Measurements from ENCODE around the gene PANK2. TPM values are rescaled to one million over a fixed set of nuclear protein-coding genes. Genes with fewer than 3 reads are reported as not detected.
"Not testable (repeated sequence)": the region's sequence is repeated elsewhere in the genome, so short reads cannot be mapped to it uniquely, and the experiment has no call there.

PANK2 gene
- total RNA-seq, 1 donor from 2014 or later: 39.7 TPM

DNA sequence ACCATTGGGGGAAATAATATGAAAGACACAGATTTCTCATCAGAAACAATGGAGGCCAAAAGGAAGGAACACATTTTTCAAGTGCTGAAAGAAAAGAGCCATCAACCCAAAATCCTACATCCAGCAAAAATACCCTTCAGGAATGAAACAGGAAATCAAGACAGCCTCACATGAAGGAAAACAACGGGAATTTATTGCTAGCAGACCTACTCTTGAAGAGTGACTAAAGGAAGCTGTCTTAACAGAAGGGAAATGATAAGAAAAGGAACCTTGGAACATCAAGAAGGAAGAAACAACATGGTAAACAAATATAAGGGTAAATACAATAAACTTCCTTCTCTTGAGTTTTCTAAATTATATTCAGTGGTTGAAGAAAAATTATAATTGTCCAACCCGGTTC lies 82.0 kb downstream of the PANK2 start:
- H3K4me3 Mint-ChIP-seq (ENCODE audit: unreplicated experiment): no peak overlapping the region
- H3K36me3 Mint-ChIP-seq (ENCODE audit: low read depth): peaks cover 4% of the 10 kb centered on the region
- no peaks in the 10 kb centered on the region for H3K9me3 Mint-ChIP-seq (ENCODE audit: low read depth)
- peaks cover 12% of the 10 kb centered on the region for H3K4me1 Mint-ChIP-seq (ENCODE audit: low read depth)
- no peak overlapping the region for H3K27ac Mint-ChIP-seq (ENCODE audit: unreplicated experiment)
- TF ChIP-seq, protein P1, sequence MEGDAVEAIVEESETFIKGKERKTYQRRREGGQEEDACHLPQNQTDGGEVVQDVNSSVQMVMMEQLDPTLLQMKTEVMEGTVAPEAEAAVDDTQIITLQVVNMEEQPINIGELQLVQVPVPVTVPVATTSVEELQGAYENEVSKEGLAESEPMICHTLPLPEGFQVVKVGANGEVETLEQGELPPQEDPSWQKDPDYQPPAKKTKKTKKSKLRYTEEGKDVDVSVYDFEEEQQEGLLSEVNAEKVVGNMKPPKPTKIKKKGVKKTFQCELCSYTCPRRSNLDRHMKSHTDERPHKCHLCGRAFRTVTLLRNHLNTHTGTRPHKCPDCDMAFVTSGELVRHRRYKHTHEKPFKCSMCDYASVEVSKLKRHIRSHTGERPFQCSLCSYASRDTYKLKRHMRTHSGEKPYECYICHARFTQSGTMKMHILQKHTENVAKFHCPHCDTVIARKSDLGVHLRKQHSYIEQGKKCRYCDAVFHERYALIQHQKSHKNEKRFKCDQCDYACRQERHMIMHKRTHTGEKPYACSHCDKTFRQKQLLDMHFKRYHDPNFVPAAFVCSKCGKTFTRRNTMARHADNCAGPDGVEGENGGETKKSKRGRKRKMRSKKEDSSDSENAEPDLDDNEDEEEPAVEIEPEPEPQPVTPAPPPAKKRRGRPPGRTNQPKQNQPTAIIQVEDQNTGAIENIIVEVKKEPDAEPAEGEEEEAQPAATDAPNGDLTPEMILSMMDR (IDR thresholded peaks at IDR 0.05): no peak
- no peak for DNase-seq (ENCODE audit: low spot score)
- no peaks in the 10 kb centered on the region for H3K27me3 Mint-ChIP-seq (ENCODE audit: low read depth)

DNA sequence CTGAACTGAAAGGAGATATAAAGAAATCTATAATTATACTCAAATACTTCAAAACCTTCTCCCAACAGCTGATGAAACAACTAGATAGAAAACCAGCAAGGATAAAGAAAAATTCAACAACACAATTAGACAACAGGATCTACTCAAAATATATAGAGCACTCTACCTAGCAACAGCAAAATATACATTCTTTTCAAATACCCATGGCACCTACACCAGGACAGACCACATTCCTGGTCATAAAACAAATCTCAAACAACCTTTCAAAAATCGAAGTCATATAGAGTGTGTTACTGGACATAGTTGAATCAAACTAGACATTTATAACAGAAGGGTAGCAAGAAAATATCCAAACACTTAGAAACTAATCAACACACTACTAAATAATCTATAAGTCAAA lies 83.0 kb downstream of the PANK2 start:
- H3K9me3 Mint-ChIP-seq (ENCODE audit: low read depth): no peaks in the 10 kb centered on the region
- no peak overlapping the region for H3K27ac Mint-ChIP-seq (ENCODE audit: unreplicated experiment)
- no peak overlapping the region for H3K4me3 Mint-ChIP-seq (ENCODE audit: unreplicated experiment)

DNA sequence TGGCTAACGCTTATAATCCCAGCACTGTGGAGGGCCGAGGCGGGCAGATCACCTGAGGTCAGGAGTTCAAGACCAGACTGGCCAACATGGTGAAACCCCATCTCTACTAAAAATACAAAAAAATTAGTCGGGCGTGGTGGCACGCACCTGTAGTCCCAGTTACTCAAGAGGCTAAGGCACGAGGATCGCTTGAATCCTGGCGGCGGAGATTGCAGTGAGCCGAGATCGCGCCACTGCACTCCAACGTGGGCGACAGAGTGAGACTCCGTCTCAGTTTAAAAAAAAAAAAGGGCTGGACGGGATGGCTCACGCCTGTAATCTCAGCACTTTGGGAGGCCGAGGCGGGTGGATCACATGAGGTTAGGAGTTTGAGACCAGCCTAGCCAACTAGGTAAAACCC lies 83.4 kb downstream of the PANK2 start:
- H3K27me3 Mint-ChIP-seq (ENCODE audit: low read depth); H3K36me3 Mint-ChIP-seq (ENCODE audit: low read depth); H3K27ac Mint-ChIP-seq (ENCODE audit: unreplicated experiment); H3K9me3 Mint-ChIP-seq (ENCODE audit: low read depth); DNase-seq (ENCODE audit: low spot score); H3K4me3 Mint-ChIP-seq (ENCODE audit: unreplicated experiment): not testable (repeated sequence)
- H3K4me1 Mint-ChIP-seq (ENCODE audit: low read depth): peaks cover 17% of the 10 kb centered on the region

More for the DNA sequence above, 83.0 kb downstream of the PANK2 start:
- Mint-ChIP-seq H3K4me1 (ENCODE audit: low read depth) (peaks cover 17% of the 10 kb centered on the region), H3K36me3 (ENCODE audit: low read depth) (peaks cover 4% of the 10 kb centered on the region), H3K27me3 (ENCODE audit: low read depth) (no peaks in the 10 kb centered on the region)
- DNase-seq (ENCODE audit: low spot score): no peak
- TF ChIP-seq, protein P1 (IDR thresholded peaks at IDR 0.05): no peak

DNA sequence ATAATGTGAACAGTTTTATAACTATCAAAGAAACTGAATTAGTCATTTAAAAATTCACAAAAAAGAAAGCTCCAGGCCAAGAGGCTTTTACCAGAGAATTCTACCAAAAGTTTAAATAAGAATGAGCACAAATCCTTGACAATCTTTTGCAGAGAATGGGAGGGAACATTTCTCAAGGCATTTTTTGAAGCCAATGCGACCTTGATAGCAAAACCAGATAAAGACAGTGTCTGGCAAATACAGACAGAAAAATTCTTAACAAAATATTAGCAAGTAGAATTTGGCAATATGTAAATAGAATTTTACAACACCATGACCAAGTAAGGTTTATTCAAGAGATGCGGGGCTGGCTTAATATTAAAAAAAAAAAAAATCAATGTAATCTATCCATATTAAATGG lies 84.5 kb downstream of the PANK2 start:
- Mint-ChIP-seq H3K27ac (ENCODE audit: unreplicated experiment) (no peak overlapping the region), H3K36me3 (ENCODE audit: low read depth) (peaks cover 2% of the 10 kb centered on the region), H3K27me3 (ENCODE audit: low read depth) (no peaks in the 10 kb centered on the region), H3K4me1 (ENCODE audit: low read depth) (peaks cover 17% of the 10 kb centered on the region), H3K9me3 (ENCODE audit: low read depth) (no peaks in the 10 kb centered on the region), H3K4me3 (ENCODE audit: unreplicated experiment) (no peak overlapping the region)
- DNase-seq (ENCODE audit: low spot score): no peak
- TF ChIP-seq, protein P1 (IDR thresholded peaks at IDR 0.05): no peak

DNA sequence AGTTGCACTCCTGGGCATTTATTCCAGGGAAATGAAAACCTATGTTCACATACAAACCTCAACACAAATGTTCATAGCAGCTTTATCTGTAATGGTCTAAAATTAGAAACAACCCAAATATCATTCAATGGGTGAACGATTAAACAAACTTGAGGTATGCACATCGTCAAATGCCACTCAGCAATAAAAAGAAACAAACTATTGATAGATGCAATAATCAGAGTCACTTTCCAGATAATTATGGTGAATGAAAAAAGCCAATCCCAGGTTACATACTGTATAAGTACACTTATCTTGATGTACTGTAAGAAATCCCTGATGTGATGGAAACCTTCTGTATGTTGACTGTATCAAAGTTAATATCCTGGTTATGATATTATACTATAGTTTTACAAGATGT lies 87.3 kb downstream of the PANK2 start:
- Mint-ChIP-seq H3K27me3 (ENCODE audit: low read depth) (no peaks in the 10 kb centered on the region), H3K4me3 (ENCODE audit: unreplicated experiment) (no peak overlapping the region), H3K27ac (ENCODE audit: unreplicated experiment) (no peak overlapping the region), H3K36me3 (ENCODE audit: low read depth) (no peaks in the 10 kb centered on the region), H3K4me1 (ENCODE audit: low read depth) (peaks cover 32% of the 10 kb centered on the region), H3K9me3 (ENCODE audit: low read depth) (no peaks in the 10 kb centered on the region)
- TF ChIP-seq, protein P1 (IDR thresholded peaks at IDR 0.05): no peak
- DNase-seq (ENCODE audit: low spot score): no peak

Small RNA genes within 50 kb of the gene (microRNA-seq; reads per million reads assigned to microRNA genes)
- gene MIR103A2 (ENCODE audit: borderline number of aligned reads): not detected
- gene MIR103B2 (ENCODE audit: borderline number of aligned reads): not detected

Other genes with a start within 250 kb of the PANK2 start
- gene GFRA4, start 226.0 kb upstream of the PANK2 start, total RNA-seq: not detected in 3 replicates
- 4.1 to 13.1 TPM (median 12.2 TPM) in 3 replicates for gene ADAM33, start 207.4 kb upstream of the PANK2 start, total RNA-seq
- 0.08 TPM in 1 of 3 replicates, not detected in the others for gene SIGLEC1, start 176.8 kb upstream of the PANK2 start, total RNA-seq
- 0.10 to 0.26 TPM in 2 of 3 replicates, not detected in the other for gene HSPA12B, start 156.7 kb upstream of the PANK2 start, total RNA-seq
- 23.5 to 30.4 TPM (median 26.7 TPM) in 3 replicates for gene ADISSP, start 121.6 kb upstream of the PANK2 start, total RNA-seq
- 0.12 to 0.60 TPM in 2 of 3 replicates, not detected in the other for gene SPEF1, start 107.9 kb upstream of the PANK2 start, total RNA-seq
- 91.1 to 94.9 TPM (median 92.1 TPM) in 3 replicates for gene CENPB, start 102.6 kb upstream of the PANK2 start, total RNA-seq
- gene CDC25B, start 93.1 kb upstream of the PANK2 start, total RNA-seq: 48.7 to 60.1 TPM (median 57.8 TPM) in 3 replicates
- gene AP5S1, start 68.8 kb upstream of the PANK2 start, total RNA-seq: 17.9 to 24.5 TPM (median 20.1 TPM) in 3 replicates
- 37.9 to 41.6 TPM (median 38.8 TPM) in 3 replicates for gene MAVS, start 42.6 kb upstream of the PANK2 start, total RNA-seq
- 13.3 to 22.4 TPM (median 18.9 TPM) in 3 replicates for gene RNF24, start 126.2 kb downstream of the PANK2 start, total RNA-seq